ENCODE data around the gene IFI16. TPM values are rescaled to one million over a fixed set of nuclear protein-coding genes. Genes with fewer than 3 reads are reported as not detected.
A peak's percentile ranks its signal among the peaks of the same experiment; 100 is the strongest.

IFI16 gene
- total RNA-seq, 5 donors from 2014 or later (not counting 1 experiment from before 2014, with no cell fraction given) = 78.7 to 123 (median 106) TPM

GRCh38 chr1:159055181-159055641 lies 45.5 kb downstream of the IFI16 start:
- no peaks in the 10 kb centered on the region for H3K9me3 Mint-ChIP-seq
- no peaks in the 10 kb centered on the region for H3K27me3 Mint-ChIP-seq
- DNase-seq (peak in 1 of 35 experiments; percentile 18), ATAC-seq (replicated peaks in 1 of 4) (no peak)
- Histone ChIP-seq H3K4me1 (ENCODE audit: control insufficient read depth in 1 of 2, extremely low read depth in 1 of 2, insufficient read depth in 2 of 2, low read length in 2 of 2) (peaks cover 3 to 7% of the 10 kb centered on the region in 2 experiments), H3K9me3 (no peaks in the 10 kb centered on the region), H3K36me3 (ENCODE audit: control insufficient read depth in 2 of 2, extremely low read depth in 1 of 2, insufficient read depth in 1 of 2, low read length in 1 of 2) (peaks cover 0 to 66% of the 10 kb centered on the region in 2 donors), H3K27ac (ENCODE audit: low read length) (no peak overlapping the region), H3K4me3 (ENCODE audit: control insufficient read depth in 1 of 2, extremely low read depth in 1 of 2, low read length in 1 of 2) (no peak overlapping the region), H3K27me3 (replicated peaks in 1 of 2; ENCODE audit: control insufficient read depth in 2 of 2, extremely low read depth in 1 of 2, insufficient read depth in 2 of 2, low read length in 1 of 2) (no peaks in the 10 kb centered on the region)
- peaks cover 30 to 57% (median 44%) of the 10 kb centered on the region in 3 donors for H3K4me1 Mint-ChIP-seq
- H3K4me3 Mint-ChIP-seq = no peak overlapping the region
- ChIA-PET CTCF (interaction anchor here (0.9 to 1.5 kb wide), 4 partner anchors 15 to 21 kb away, joined by 3 to 5 read pairs (median 4); partner anchors contain the start of gene AIM2 (in 1 of the 2)), POLR2A (no interaction called here)
- H3K36me3 Mint-ChIP-seq = peaks cover 62% of the 10 kb centered on the region
- peak overlapping the region; percentile 36 to 76 for H3K27ac Mint-ChIP-seq
- 80% methylated on average over 2 of the region's 5 CpGs for WGBS (ENCODE audit: insufficient coverage)

DNA sequence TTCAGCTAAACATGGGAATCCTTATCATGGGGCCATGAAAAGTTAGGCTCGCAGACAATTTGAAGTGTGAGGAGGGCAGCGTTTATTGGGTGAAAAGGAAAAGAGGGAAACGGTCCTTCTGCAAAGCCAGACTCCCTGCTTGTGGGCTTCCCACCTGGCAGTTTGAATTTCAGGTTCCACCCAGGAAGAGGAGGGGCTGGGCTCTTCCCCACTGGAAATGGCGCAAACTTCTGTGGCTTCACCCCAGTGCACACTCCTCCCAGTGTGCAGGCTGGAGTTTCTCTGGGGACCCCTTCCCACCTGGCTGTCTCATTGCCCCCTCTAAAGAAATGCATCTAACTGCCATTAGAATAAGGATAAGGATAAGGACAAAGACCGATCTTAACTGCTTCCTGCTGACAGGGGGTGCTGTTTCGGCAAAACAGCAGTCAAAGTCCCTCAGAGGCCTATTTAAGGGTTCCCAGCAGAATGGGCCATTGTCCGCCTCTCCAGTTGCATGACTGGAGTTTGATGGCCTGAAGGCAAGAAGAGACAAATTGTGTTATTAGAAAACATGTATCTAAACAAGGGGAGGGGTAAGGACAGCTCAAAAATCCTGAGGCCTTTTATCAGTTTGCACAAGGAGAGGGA lies 46.5 kb downstream of the IFI16 start:
- POLR2A ChIA-PET = no interaction called here
- no peak for ATAC-seq (replicated peaks in 1 of 4)

GRCh38 chr1:159058751-159059150 lies 49.0 kb downstream of the IFI16 start:
- peaks cover 0 to 31% of the 10 kb centered on the region in 2 donors for H3K36me3 ChIP-seq (ENCODE audit: control insufficient read depth in 2 of 2, extremely low read depth in 1 of 2, insufficient read depth in 1 of 2, low read length in 1 of 2)
- H3K27me3 Mint-ChIP-seq = no peaks in the 10 kb centered on the region
- no peaks in the 10 kb centered on the region for H3K9me3 ChIP-seq
- H3K27me3 ChIP-seq (replicated peaks in 1 of 2; ENCODE audit: control insufficient read depth in 2 of 2, extremely low read depth in 1 of 2, insufficient read depth in 2 of 2, low read length in 1 of 2) = no peaks in the 10 kb centered on the region
- ChIA-PET POLR2A (no interaction called here), CTCF (no interaction called here)
- H3K27ac Mint-ChIP-seq = no peak overlapping the region
- peaks cover 43% of the 10 kb centered on the region for H3K36me3 Mint-ChIP-seq
- peaks cover 7 to 30% (median 14%) of the 10 kb centered on the region in 3 donors for H3K4me1 Mint-ChIP-seq
- no peak overlapping the region for H3K4me3 ChIP-seq (ENCODE audit: control insufficient read depth in 1 of 2, extremely low read depth in 1 of 2, low read length in 1 of 2)
- no peak overlapping the region for H3K4me3 Mint-ChIP-seq
- no peak overlapping the region for H3K27ac ChIP-seq (ENCODE audit: low read length)
- H3K4me1 ChIP-seq (ENCODE audit: control insufficient read depth in 1 of 2, extremely low read depth in 1 of 2, insufficient read depth in 2 of 2, low read length in 2 of 2) = peaks cover 3 to 7% of the 10 kb centered on the region in 2 experiments
- WGBS (ENCODE audit: insufficient coverage) = 100% methylated on average over 1 of the region's 7 CpGs
- no peaks in the 10 kb centered on the region for H3K9me3 Mint-ChIP-seq
- DNase-seq (no peak), ATAC-seq (replicated peaks in 1 of 4) (no peak)

More for the DNA sequence above, 46.5 kb downstream of the IFI16 start:
- Histone ChIP-seq H3K4me1 (ENCODE audit: control insufficient read depth in 1 of 2, extremely low read depth in 1 of 2, insufficient read depth in 2 of 2, low read length in 2 of 2) (peaks cover 3 to 7% of the 10 kb centered on the region in 2 experiments), H3K4me3 (ENCODE audit: control insufficient read depth in 1 of 2, extremely low read depth in 1 of 2, low read length in 1 of 2) (no peak overlapping the region), H3K36me3 (ENCODE audit: control insufficient read depth in 2 of 2, extremely low read depth in 1 of 2, insufficient read depth in 1 of 2, low read length in 1 of 2) (peaks cover 0 to 57% of the 10 kb centered on the region in 2 donors), H3K9me3 (no peaks in the 10 kb centered on the region), H3K27me3 (replicated peaks in 1 of 2; ENCODE audit: control insufficient read depth in 2 of 2, extremely low read depth in 1 of 2, insufficient read depth in 2 of 2, low read length in 1 of 2) (no peaks in the 10 kb centered on the region), H3K27ac (ENCODE audit: low read length) (no peak overlapping the region)
- Mint-ChIP-seq H3K27me3 (no peaks in the 10 kb centered on the region), H3K4me3 (no peak overlapping the region), H3K4me1 (peaks cover 23 to 51% (median 38%) of the 10 kb centered on the region in 3 donors), H3K36me3 (peaks cover 56% of the 10 kb centered on the region), H3K9me3 (no peaks in the 10 kb centered on the region), H3K27ac (peak overlapping the region; percentile 7 to 72)
- DNase-seq = no peak
- CTCF ChIA-PET = interaction anchor here (0.5 to 1.5 kb wide), 6 partner anchors 13 to 1348 kb away, joined by 3 to 5 read pairs (median 4); no protein-coding TSS in a partner anchor
- WGBS (ENCODE audit: insufficient coverage) = 100% methylated on average over 2 of the region's 7 CpGs

DNA sequence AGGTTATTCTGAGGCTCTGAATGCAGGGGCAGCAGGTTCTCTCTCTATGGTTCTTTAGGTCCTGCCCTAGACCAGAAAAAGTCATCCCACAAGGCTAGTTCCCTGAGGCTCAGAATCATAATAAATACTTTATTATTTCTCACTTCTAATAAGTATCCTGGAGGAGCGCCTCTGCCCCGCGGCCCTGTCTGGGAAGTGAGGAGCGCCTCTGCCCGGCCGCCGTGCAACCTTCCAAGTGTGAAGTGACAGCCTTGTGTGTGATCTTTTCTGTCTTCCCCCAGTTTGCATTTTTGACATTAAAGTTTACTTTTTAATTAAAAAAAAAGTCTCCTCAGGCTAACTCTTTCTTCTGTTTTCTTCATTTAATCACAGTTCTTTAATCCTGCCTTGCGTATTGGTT lies 55.4 kb downstream of the IFI16 start:
- WGBS (ENCODE audit: insufficient coverage) = 100% methylated on average over 7 of the region's 8 CpGs
- no peak overlapping the region for H3K27ac ChIP-seq (ENCODE audit: low read length)
- H3K9me3 ChIP-seq = no peaks in the 10 kb centered on the region
- H3K4me1 ChIP-seq (ENCODE audit: control insufficient read depth in 1 of 2, extremely low read depth in 1 of 2, insufficient read depth in 2 of 2, low read length in 2 of 2) = peaks cover 5 to 17% of the 10 kb centered on the region in 2 experiments
- ChIA-PET POLR2A (no interaction called here), CTCF (interaction anchor here in 1 of 2 donors (0.5 kb wide), 1 partner anchor 52 kb away, joined by 6 read pairs; no protein-coding TSS in a partner anchor)
- Mint-ChIP-seq H3K27ac (no peak overlapping the region), H3K27me3 (no peaks in the 10 kb centered on the region), H3K9me3 (no peaks in the 10 kb centered on the region), H3K4me3 (no peak overlapping the region), H3K4me1 (peaks cover 21 to 33% (median 22%) of the 10 kb centered on the region in 3 donors), H3K36me3 (peaks cover 13% of the 10 kb centered on the region)
- no peaks in the 10 kb centered on the region for H3K27me3 ChIP-seq (replicated peaks in 1 of 2; ENCODE audit: control insufficient read depth in 2 of 2, extremely low read depth in 1 of 2, insufficient read depth in 2 of 2, low read length in 1 of 2)
- no peak for ATAC-seq (replicated peaks in 1 of 4)
- no peak overlapping the region for H3K4me3 ChIP-seq (ENCODE audit: control insufficient read depth in 1 of 2, extremely low read depth in 1 of 2, low read length in 1 of 2)
- H3K36me3 ChIP-seq (ENCODE audit: control insufficient read depth in 2 of 2, extremely low read depth in 1 of 2, insufficient read depth in 1 of 2, low read length in 1 of 2) = no peaks in the 10 kb centered on the region
- DNase-seq = no peak

- no peaks in the 10 kb centered on the region for H3K27me3 ChIP-seq (replicated peaks in 1 of 2; ENCODE audit: control insufficient read depth in 2 of 2, extremely low read depth in 1 of 2, insufficient read depth in 2 of 2, low read length in 1 of 2)
- no peak overlapping the region for H3K4me3 ChIP-seq (ENCODE audit: control insufficient read depth in 1 of 2, extremely low read depth in 1 of 2, low read length in 1 of 2)
- no peaks in the 10 kb centered on the region for H3K36me3 ChIP-seq (ENCODE audit: control insufficient read depth in 2 of 2, extremely low read depth in 1 of 2, insufficient read depth in 1 of 2, low read length in 1 of 2)
- Mint-ChIP-seq H3K36me3 (peaks cover 9% of the 10 kb centered on the region), H3K9me3 (no peaks in the 10 kb centered on the region), H3K4me3 (no peak overlapping the region), H3K27me3 (no peaks in the 10 kb centered on the region), H3K27ac (peak overlapping the region; percentile 8 to 80), H3K4me1 (peaks cover 21 to 35% (median 22%) of the 10 kb centered on the region in 3 donors)
- H3K9me3 ChIP-seq = no peaks in the 10 kb centered on the region
- POLR2A ChIA-PET = interaction anchor here in 1 of 2 donors (0.6 kb wide), 1 partner anchor 610 kb away, joined by 8 read pairs; no protein-coding TSS in a partner anchor
- H3K4me1 ChIP-seq (ENCODE audit: control insufficient read depth in 1 of 2, extremely low read depth in 1 of 2, insufficient read depth in 2 of 2, low read length in 2 of 2) = peaks cover 5 to 17% of the 10 kb centered on the region in 2 experiments
- DNase-seq (no peak), ATAC-seq (replicated peaks in 1 of 4) (no peak)
- H3K27ac ChIP-seq (ENCODE audit: low read length) = no peak overlapping the region
- WGBS (ENCODE audit: insufficient coverage) = 80% methylated on average over 1 of the region's 4 CpGs
- CTCF ChIA-PET = no interaction called here
These were observed 56.4 kb downstream of the IFI16 start for GRCh38 chr1:159066108-159066507.

DNA sequence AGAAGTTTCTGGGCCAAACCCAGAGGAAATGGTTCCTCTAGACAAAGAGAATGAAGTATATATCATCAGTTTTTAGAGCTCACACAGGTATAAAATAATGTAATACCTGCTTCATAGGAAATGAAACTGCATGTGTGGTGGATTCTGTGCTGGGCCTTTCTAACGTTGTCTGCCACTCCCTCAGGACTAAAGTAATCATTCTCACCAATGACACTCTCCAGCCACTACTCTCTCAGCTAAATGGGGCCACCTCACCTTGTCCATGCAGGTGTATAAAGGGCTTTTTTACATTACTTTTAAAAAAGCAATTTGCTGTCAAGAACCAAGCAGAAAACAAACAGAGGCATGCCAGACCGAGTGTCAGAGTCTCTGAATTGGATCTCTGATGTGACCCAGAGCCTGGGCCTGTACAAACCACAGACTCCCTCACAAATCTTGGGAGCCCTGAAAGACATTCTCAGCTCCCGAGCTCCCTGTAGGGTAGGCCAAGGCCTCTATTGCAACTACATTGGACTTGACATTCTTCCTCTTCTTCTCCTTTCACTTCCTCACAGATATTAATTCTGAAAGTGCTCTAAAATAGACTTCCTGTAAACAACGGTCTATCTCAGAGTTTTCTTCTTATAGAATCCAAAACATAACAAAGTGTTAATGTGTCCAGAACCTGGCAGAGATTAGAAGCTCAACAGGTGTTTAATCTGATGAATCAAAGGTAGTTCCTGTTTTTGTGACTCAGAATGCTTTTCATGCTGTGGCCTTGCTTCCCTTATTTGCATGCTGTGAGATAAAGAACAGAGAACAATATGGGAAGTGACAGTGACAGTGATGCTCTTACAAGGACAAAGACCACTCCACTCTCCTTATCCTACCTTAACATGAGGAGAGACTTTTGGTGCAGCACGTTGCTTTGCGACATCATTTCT lies 58.3 kb downstream of the IFI16 start:
- Mint-ChIP-seq H3K27me3 (no peaks in the 10 kb centered on the region), H3K4me3 (peak overlapping the region; percentile 32 to 74 (median 65)), H3K36me3 (peaks cover 13% of the 10 kb centered on the region), H3K27ac (peak overlapping the region; percentile 99), H3K9me3 (no peaks in the 10 kb centered on the region), H3K4me1 (peaks cover 22 to 45% (median 25%) of the 10 kb centered on the region in 3 donors)
- Histone ChIP-seq H3K4me1 (ENCODE audit: control insufficient read depth in 1 of 2, extremely low read depth in 1 of 2, insufficient read depth in 2 of 2, low read length in 2 of 2) (peaks cover 5 to 17% of the 10 kb centered on the region in 2 experiments), H3K4me3 (ENCODE audit: control insufficient read depth in 1 of 2, extremely low read depth in 1 of 2, low read length in 1 of 2) (no peak overlapping the region), H3K9me3 (no peaks in the 10 kb centered on the region), H3K27ac (ENCODE audit: low read length) (peak overlapping the region; percentile 87), H3K36me3 (ENCODE audit: control insufficient read depth in 2 of 2, extremely low read depth in 1 of 2, insufficient read depth in 1 of 2, low read length in 1 of 2) (no peaks in the 10 kb centered on the region), H3K27me3 (replicated peaks in 1 of 2; ENCODE audit: control insufficient read depth in 2 of 2, extremely low read depth in 1 of 2, insufficient read depth in 2 of 2, low read length in 1 of 2) (no peaks in the 10 kb centered on the region)
- DNase-seq (peak in 3 of 35 experiments; percentile 13 to 47 (median 18)), ATAC-seq (replicated peaks in 1 of 4) (peak; percentile 74 to 87 (median 80))
- POLR2A ChIA-PET = interaction anchor here in 1 of 2 donors (0.6 kb wide), 2 partner anchors 7 to 25 kb away, joined by 4 to 5 read pairs; no protein-coding TSS in a partner anchor
- CTCF ChIA-PET = interaction anchor here in 1 of 2 donors (1.0 to 1.8 kb wide), 9 partner anchors 8 to 864 kb away, joined by 3 to 14 read pairs (median 4); partner anchors contain the start of gene AIM2
- WGBS (ENCODE audit: insufficient coverage) = 13% methylated on average over 4 of the region's 6 CpGs
